ENCODE results near the gene ATP13A1.

ATP13A1 gene

GRCh38 chr19:19643158-19644053 is 20.1 kb downstream of the ATP13A1 start, which contains the start of gene GMIP:
GMIP (minus strand) TSS chr19:19643657; CDS start chr19:19643529, 128 bp downstream.
- DNase-seq (ENCODE audit: low read depth in 2 of 2): no peak

DNA sequence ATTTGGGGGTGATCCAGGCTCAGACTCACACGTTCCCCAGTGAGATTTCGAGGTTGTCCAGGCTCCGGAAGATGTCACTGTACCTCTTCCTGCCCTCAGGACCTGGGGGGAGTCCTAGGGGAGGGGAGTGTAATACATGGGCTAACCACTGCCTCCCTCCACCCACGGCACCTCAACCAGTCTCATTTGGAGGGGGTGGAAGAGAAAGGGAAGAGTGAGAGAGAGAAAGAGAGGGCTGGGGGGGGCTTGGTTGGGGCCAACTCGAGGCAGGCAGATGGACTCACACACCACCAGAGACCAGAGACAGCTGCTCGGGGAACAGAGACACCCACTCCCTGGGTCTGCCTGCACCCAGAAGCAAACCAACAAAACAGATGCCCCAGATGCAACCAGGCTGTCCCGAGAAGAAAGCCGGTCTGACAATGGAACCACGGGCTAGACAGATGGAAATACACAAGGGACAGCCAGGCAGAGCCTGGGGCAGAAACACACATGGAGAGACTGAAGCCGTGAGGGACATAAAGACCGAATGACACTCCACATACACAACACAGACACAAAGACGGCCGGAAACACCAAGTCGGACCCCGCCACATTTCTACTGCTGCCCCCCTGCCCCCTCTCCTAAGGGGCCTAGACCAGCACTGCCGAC is 20.8 kb downstream of the ATP13A1 start:
- no peak for DNase-seq (ENCODE audit: low read depth in 2 of 2)

DNA sequence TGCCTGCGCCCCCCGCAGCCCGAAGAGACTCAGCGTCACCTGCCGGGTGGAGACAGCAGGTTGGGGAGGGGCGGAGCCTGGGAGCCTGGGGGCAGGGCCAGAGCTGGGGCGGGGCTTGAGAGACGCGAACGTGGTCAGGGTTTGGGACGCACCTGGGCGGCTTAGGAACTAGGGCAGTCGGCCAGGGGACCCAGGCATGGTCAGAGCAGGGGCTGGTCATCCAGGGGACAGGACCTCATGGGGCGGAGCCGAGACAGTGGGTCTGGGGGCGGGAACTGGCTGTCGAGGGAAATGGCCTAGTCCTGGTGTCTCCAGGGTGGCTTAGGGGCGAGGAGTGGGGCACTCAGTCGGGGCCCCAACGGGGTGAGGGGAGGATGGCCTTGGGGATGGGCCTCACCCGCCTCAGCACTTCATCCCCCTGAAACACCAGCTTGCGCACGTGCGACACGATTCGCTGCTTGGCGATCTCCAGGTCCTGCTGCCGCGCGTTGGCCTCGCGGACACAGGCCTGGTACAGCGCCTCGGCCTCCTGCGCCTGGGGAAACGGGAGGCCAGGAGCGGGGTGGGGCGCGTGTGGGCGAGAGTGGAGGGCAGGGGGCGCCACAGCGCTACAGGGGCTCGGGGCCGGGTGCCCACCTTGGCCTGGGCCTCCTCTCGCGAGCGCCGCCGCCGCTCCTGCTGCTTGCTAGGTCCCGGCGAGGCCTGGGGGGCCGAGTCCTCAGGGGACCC is 25.8 kb downstream of the ATP13A1 start:
- DNase-seq (ENCODE audit: low read depth in 2 of 2): no peak

DNA sequence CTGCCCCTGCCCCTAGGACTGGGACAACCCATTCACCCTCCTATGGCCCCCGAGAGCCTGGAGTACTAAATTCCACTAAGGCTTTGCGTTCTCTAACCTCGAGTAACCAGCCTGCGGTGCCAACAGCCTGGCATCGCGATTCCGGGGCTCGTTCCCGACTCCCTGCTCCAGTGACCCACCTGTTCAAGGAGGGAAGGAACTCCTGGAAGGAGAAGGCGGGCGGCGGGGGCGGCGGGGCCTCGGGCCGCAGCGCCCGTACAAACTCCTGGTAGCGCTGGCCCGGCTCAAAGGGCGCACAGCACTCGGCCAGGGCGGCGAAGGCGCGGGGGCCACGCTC is 26.3 kb downstream of the ATP13A1 start:
- DNase-seq (ENCODE audit: low read depth in 2 of 2): no peak

GRCh38 chr19:19636573-19637185 is 26.8 kb downstream of the ATP13A1 start:
- DNase-seq (ENCODE audit: low read depth in 2 of 2): no peak

DNA sequence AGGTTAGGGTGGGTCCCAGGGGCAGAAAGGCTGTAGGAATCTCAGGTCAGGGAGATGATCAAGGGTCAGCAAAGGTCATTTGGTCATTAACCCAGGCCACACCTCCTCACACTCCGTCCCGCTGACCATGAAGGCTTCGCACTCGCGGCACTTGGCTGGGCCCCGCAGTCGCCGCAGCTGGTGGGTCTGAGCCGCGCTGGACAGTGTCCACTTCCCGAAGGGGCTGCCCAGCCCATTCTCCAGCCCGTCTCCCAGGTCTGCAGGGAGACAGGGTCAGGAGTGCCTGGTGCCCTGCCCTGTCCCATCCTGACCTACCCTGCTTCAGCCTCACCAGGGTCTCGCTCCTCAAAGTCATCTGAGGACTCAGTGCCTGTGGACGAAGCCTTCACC is 28.2 kb downstream of the ATP13A1 start:
- DNase-seq (ENCODE audit: low read depth in 2 of 2): no peak

- DNase-seq (ENCODE audit: low read depth in 2 of 2): no peak
Observed at GRCh38 chr19:19634516-19635312, 28.8 kb downstream of the ATP13A1 start.

- DNase-seq (ENCODE audit: low read depth in 2 of 2): no peak
Observed at GRCh38 chr19:19633711-19634515, 29.6 kb downstream of the ATP13A1 start.

GRCh38 chr19:19632661-19633060 is 30.8 kb downstream of the ATP13A1 start:
- DNase-seq (ENCODE audit: low read depth in 2 of 2): no peak

GRCh38 chr19:19631346-19631745 is 32.1 kb downstream of the ATP13A1 start:
- no peak for DNase-seq (ENCODE audit: low read depth in 2 of 2)

DNA sequence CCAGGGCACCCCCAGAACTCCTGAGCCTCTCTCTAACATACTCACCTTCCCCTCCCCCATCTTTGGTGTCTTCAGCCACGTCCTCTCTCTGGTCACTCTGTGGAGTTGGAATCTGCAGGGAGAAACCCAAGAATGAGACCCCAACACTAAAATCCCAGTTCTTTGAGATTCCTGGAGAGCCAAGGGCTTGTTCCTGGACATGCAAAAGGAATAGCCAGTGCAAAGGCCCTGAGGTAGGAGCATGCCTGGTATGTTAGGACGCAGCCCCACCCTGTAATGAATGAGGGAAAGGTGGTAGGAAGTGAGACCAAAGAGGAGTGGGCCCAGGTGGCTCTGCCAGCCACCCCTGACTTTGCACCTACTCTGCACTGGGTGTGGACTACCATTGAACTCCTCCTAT is 33.0 kb downstream of the ATP13A1 start:
- no peak for DNase-seq (ENCODE audit: low read depth in 2 of 2)

- no peak for DNase-seq (ENCODE audit: low read depth in 2 of 2)
Observed at GRCh38 chr19:19630062-19630414, 33.4 kb downstream of the ATP13A1 start.

DNA sequence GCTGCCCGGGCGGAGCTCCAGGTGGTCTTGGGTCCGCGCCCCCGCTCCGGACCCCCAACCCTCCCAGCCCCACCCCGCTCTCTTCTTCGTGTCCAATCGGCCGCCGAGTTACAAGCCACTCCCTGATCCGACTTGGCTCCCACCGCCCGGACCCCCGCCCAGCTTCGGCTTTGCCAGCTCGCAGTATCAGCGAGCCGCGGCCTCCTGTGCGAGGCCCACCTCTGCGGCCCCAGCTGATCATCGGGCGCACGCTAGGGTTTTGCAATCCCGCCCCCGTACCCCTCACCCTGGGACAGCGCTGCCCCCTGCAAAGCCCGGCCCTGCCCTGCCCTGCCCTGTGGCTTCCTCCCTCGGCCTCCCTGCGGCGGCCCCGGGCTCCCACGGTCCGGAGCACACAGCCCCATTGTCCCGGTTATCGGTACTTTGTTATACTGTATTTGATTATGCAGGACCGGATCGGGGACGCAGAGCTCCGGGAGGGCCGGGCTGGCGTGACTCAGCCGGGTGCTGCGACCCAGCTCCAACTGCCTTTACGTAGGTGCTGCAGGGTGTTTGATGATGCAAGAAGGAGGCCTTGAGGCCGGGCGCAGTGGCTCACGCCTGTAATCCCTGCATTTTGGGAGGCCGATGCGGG is 34.9 kb downstream of the ATP13A1 start:
- peak in 1 of 2 experiments; percentile 21 for DNase-seq (ENCODE audit: low read depth in 2 of 2)

DNA sequence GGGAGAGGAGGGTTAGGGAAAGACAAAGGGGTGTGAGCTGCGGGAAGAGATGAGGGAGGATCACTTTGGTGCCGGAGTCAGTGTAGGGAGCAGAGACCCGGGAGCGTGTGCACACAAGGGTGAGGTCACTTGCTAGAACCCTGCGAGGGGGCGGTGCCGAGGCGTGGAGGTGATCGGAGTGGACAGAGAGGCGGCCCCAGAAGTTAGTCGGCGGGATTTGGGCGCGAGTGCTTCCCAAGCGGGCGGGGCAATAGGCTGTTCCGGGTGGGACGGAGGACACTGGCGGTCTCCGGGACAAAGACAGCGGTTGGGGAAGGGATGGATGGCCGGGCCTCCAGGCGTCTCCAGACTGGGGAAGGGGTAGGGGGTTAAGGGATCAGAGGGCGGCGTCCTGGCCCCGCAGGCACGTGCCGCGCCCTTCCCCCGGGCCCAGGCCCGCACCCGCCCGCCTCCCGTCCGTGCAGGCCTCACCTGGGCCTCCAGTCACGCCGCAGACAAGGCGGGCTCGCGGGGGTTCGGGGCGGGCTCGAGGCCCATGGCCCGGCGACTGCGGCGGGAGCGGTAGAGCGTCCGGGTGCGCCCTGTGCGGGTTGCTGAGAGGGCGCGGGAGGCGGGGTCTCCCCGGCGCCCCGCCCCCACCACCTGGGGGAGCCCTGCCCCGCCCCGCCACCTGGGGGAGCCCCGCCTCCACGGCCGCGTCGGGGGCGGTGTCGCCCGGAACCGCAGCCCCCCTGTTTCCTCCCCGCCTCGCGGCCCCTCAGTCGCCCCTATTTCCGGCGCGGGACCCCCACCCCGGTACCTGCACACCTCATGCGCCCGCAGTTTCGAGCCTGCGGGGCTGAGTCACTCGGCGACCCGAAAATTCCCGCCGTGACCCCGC is 35.6 kb downstream of the ATP13A1 start, which contains the start of gene LPAR2:
TSS of gene LPAR2 (minus strand) at position 600 of the 880 bp plus-strand sequence. CDS start 945 bp downstream, outside the sequence.
- no peak for DNase-seq (ENCODE audit: low read depth in 2 of 2)

DNA sequence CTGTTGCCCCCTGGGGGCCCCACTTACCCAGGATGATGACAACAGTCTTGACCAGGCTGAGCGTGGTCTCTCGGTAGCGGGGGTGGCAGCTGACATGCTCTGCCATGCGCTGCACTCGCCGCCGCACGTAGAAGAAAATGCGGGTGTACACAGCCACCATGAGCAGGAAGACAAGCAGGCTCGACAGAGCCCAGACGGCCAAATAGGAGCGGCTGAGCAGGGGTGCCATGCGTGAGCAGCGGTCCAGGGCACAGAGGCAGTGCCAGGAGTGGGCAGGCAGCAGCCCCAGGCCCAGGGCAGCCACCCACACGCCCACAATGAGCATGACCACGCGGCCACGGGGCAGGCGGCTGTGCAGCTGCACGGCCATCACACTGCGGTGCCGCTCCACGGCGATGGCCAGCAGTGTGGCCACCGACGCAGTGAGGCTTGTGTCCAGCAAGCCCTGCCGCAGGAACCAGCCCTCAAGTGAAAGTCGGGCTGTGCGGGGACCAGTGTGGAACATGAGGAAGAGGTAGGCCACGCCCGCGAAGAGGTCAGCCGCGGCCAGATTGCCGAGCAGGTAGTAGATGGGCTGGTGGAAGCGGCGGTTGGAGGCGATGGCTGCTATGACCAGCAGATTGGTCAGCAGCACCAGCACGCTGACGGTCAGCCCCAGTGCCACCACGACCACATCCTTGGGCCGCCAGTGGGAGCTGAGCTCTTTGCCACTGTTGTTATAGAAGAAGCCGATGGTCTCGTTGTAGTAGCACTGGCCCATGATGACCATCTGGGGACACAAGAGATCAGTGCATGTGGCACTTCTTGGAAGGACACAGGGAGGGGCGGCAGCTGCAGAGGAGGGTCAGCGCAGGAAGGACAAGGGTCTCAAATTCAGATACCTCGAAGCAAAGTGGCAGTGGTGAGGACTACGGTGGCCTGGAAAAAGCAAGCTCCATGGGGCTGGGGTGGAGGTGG is 36.7 kb downstream of the ATP13A1 start:
- DNase-seq (ENCODE audit: low read depth in 2 of 2): no peak

- DNase-seq (ENCODE audit: low read depth in 2 of 2): no peak
Observed at GRCh38 chr19:19624032-19624570, 39.4 kb downstream of the ATP13A1 start.

- no peak for DNase-seq (ENCODE audit: low read depth in 2 of 2)
Observed at GRCh38 chr19:19623383-19623782, 40.1 kb downstream of the ATP13A1 start.

Data from fibroblast of skin of left biceps (primary cell).